Mesenchymal stem cell (in vitro differentiated cells and primary cell): ENCODE results near the gene RABAC1.
"Not testable (repeated sequence)": the region's sequence is repeated elsewhere in the genome, so short reads cannot be mapped to it uniquely, and the experiment has no call there.

ENCODE experiments used
- DNase-seq: peaks from one replicate; pipeline ENCODE4 v3.0.0-alpha.2; 2013
- H2AFZ ChIP-seq: one replicate; pipeline ENCODE4 v1.6.1; 2013; ENCODE audit warnings: low read depth, mild to moderate bottlenecking, control low read depth, inconsistent platforms, low read length, moderate library complexity
- H2AK5ac ChIP-seq: 2 replicates; pipeline ENCODE4 v1.6.1; 2013; ENCODE audit warnings: low read length, moderate library complexity, mild to moderate bottlenecking, inconsistent platforms; ENCODE audit not compliant: severe bottlenecking
- H2BK120ac ChIP-seq: one replicate; pipeline ENCODE4 v1.6.1; 2013; ENCODE audit warnings: low read depth, mild to moderate bottlenecking, inconsistent platforms, low read length, moderate library complexity
- H2BK12ac ChIP-seq, 2 experiments: one replicate each; pipeline ENCODE4 v1.6.1; 2013; ENCODE audit warnings: inconsistent platforms in 2 of 2, low read length in 2 of 2, mild to moderate bottlenecking in 2 of 2, moderate library complexity in 2 of 2, control low read depth in 1 of 2
- H2BK15ac ChIP-seq: one replicate; pipeline ENCODE4 v1.6.1; 2013; ENCODE audit warnings: mild to moderate bottlenecking, low read depth, inconsistent platforms; ENCODE audit not compliant: poor library complexity, severe bottlenecking
- H2BK5ac ChIP-seq: 2 replicates; pipeline ENCODE4 v1.6.1; 2013; ENCODE audit warnings: low read depth, mild to moderate bottlenecking, low read length, control low read depth, inconsistent platforms; ENCODE audit not compliant: poor library complexity, severe bottlenecking
- H3K14ac ChIP-seq, 2 experiments: one replicate each; pipeline ENCODE4 v1.6.1; 2013; ENCODE audit warnings: inconsistent platforms in 2 of 2, low read length in 2 of 2, control low read depth in 1 of 2, mild to moderate bottlenecking in 1 of 2, moderate library complexity in 1 of 2
- H3K18ac ChIP-seq, 2 experiments: one replicate each; pipeline ENCODE4 v1.6.1; 2013; ENCODE audit warnings: inconsistent platforms in 2 of 2, low read length in 2 of 2, control low read depth in 1 of 2, low read depth in 1 of 2, mild to moderate bottlenecking in 1 of 2
- H3K23ac ChIP-seq, 2 experiments: one replicate each; pipeline ENCODE4 v1.6.1; 2013; ENCODE audit warnings: inconsistent platforms in 2 of 2, low read length in 2 of 2, mild to moderate bottlenecking in 2 of 2, moderate library complexity in 2 of 2, control low read depth in 1 of 2
- H3K27ac ChIP-seq: 2 replicates; pipeline ENCODE4 v1.5.1; 2013; ENCODE audit warnings: mild to moderate bottlenecking, moderate library complexity, low read length, control low read depth, inconsistent platforms; ENCODE audit not compliant: poor library complexity, severe bottlenecking
- H3K27me3 ChIP-seq, 2 experiments: 2 replicates each; pipeline versions ENCODE4 v1.6.1 to v1.7.0; 2013; ENCODE audit warnings: low read length in 2 of 2, mild to moderate bottlenecking in 2 of 2, moderate library complexity in 2 of 2, control low read depth in 1 of 2, inconsistent platforms in 1 of 2; ENCODE audit not compliant: control insufficient read depth in 1 of 2, insufficient read depth in 1 of 2
- H3K36me3 ChIP-seq, 2 experiments: 2 replicates each; pipeline versions ENCODE4 v1.6.1 to v1.7.0; 2013; ENCODE audit warnings: low read length in 2 of 2, control low read depth in 1 of 2, inconsistent platforms in 1 of 2, low read depth in 1 of 2, mild to moderate bottlenecking in 1 of 2; ENCODE audit not compliant: insufficient read depth in 2 of 2, control insufficient read depth in 1 of 2
- H3K4ac ChIP-seq, 2 experiments: one replicate each; pipeline ENCODE4 v1.6.1; 2013; ENCODE audit warnings: inconsistent platforms in 2 of 2, low read length in 2 of 2, mild to moderate bottlenecking in 2 of 2, moderate library complexity in 2 of 2, control low read depth in 1 of 2, low read depth in 1 of 2
- H3K4me1 ChIP-seq: 2 replicates; pipeline ENCODE4 v1.6.1; 2013; ENCODE audit warnings: low read depth, low read length, control low read depth; ENCODE audit not compliant: control insufficient read depth, insufficient read depth
- H3K4me2 ChIP-seq: 2 replicates; pipeline ENCODE4 v1.6.1; 2013; ENCODE audit warnings: low read length, mild to moderate bottlenecking, inconsistent platforms; ENCODE audit not compliant: poor library complexity, severe bottlenecking
- H3K4me3 ChIP-seq, 2 experiments: 2 replicates each; pipeline versions ENCODE4 v1.5.1 to v1.7.0; 2013; ENCODE audit warnings: low read length in 2 of 2, mild to moderate bottlenecking in 2 of 2, control low read depth in 1 of 2, low read depth in 1 of 2; ENCODE audit not compliant: insufficient read depth in 1 of 2
- H3K79me1 ChIP-seq: replicated peaks from 2 replicates; pipeline ENCODE4 v1.6.1; 2013; ENCODE audit warnings: mild to moderate bottlenecking, control low read depth, low read length, inconsistent platforms; ENCODE audit not compliant: poor library complexity, severe bottlenecking
- H3K9ac ChIP-seq: 2 replicates; pipeline ENCODE4 v1.7.0; 2013; ENCODE audit warnings: mild to moderate bottlenecking, low read length, moderate library complexity
- H3K9me3 ChIP-seq: 2 replicates; pipeline ENCODE4 v1.7.0; 2013; ENCODE audit warnings: mild to moderate bottlenecking, low read length; ENCODE audit not compliant: control insufficient read depth
- H4K8ac ChIP-seq: one replicate; pipeline ENCODE4 v1.6.1; 2013; ENCODE audit warnings: inconsistent platforms, mild to moderate bottlenecking, low read length, moderate library complexity
- H4K91ac ChIP-seq: one replicate; pipeline ENCODE4 v1.6.1; 2013; ENCODE audit warnings: mild to moderate bottlenecking, low read length, inconsistent platforms
- WGBS: methylation state at CpG from one replicate; pipeline ENCODE4 v1.1.7; 2013; ENCODE audit warnings: mixed read lengths; 5-methylcytosine and 5-hydroxymethylcytosine counted together

RABAC1 gene

DNA sequence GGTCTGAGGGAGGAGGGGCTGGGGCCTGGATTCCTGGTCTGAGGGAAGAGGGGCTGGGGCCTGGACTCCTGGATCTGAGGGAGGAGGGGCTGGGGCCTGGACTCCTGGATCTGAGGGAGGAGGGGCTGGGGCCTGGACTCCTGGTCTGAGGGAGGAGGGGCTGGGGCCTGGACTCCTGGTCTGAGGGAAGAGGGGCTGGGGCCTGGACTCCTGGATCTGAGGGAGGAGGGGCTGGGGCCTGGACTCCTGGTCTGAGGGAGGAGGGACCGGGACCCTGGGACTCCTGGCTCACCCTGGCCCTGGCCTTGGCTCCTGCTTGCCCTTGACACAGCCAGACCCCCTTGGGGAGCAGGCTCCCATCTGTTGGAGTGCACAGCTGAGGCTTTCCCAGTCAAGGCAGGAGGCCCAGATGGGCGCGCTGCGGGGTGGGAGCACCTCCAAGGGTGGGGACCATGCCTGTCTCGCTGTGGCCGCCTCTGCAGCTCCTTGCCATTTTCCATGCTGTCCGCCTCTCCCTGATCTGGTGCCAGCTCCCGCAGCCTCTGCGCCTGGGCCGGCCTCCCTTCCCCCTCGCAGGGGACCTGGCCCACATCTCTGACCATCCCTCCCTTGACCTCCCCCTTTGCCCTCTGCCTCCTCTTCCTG lies 32.9 kb upstream of the RABAC1 start:
- H2BK120ac ChIP-seq, H3K23ac ChIP-seq, H3K9ac ChIP-seq, H4K8ac ChIP-seq, H3K36me3 ChIP-seq, H2BK15ac ChIP-seq, H2BK12ac ChIP-seq, H3K18ac ChIP-seq, H3K14ac ChIP-seq, H2BK5ac ChIP-seq, H3K9me3 ChIP-seq, H3K79me1 ChIP-seq, H2AFZ ChIP-seq, H2AK5ac ChIP-seq, H3K4me2 ChIP-seq, H3K4me3 ChIP-seq, H3K4ac ChIP-seq, DNase-seq, H3K27ac ChIP-seq, H4K91ac ChIP-seq: not testable (repeated sequence)
- 91% methylated on average over 11 of the region's 11 CpGs for WGBS
- Histone ChIP-seq H3K4me1 (peaks cover 13% of the 10 kb centered on the region), H3K27me3 (peaks cover 59 to 83% of the 10 kb centered on the region in 2 experiments)

DNA sequence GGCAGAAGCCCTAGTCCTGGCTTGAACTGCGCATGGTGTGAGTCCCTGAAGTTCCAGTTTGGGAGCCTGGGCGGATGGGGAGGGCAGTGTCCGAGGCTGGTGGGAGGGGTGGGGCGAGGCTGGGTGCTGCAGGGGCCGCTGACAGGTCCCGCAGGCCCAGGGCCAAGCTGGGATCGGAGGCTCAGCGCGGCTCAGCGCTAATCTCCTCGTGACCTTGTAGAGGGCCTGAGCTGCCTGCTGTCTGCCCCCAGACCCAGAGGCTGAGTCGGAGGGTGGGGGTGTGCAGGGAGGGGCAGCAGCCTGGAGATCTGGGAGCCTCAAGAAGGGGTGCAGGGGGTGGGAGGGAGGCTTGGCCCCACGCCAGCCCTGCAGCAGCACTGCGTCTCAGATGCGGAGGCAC lies 31.9 kb upstream of the RABAC1 start:
- H2BK15ac ChIP-seq: no peak overlapping the region
- peaks cover 13% of the 10 kb centered on the region for H3K4me1 ChIP-seq
- H2BK12ac ChIP-seq: no peak overlapping the region
- H3K9me3 ChIP-seq: no peaks in the 10 kb centered on the region
- H3K79me1 ChIP-seq: no peaks in the 10 kb centered on the region
- H2AK5ac ChIP-seq: no peak overlapping the region
- no peak overlapping the region for H4K8ac ChIP-seq
- DNase-seq: no peak
- H3K14ac ChIP-seq: no peak overlapping the region
- H3K36me3 ChIP-seq: no peaks in the 10 kb centered on the region
- H3K4ac ChIP-seq: no peak overlapping the region
- H3K9ac ChIP-seq: no peak overlapping the region
- H3K27me3 ChIP-seq: peaks cover 52 to 78% of the 10 kb centered on the region in 2 experiments
- 66% methylated on average over 15 of the region's 15 CpGs for WGBS
- H3K4me3 ChIP-seq: no peak overlapping the region
- no peak overlapping the region for H3K18ac ChIP-seq
- H3K23ac ChIP-seq: no peak overlapping the region
- H2BK120ac ChIP-seq: no peak overlapping the region
- no peak overlapping the region for H3K4me2 ChIP-seq
- no peak overlapping the region for H2BK5ac ChIP-seq
- H4K91ac ChIP-seq: no peak overlapping the region
- no peak overlapping the region for H3K27ac ChIP-seq
- H2AFZ ChIP-seq: no peak overlapping the region

DNA sequence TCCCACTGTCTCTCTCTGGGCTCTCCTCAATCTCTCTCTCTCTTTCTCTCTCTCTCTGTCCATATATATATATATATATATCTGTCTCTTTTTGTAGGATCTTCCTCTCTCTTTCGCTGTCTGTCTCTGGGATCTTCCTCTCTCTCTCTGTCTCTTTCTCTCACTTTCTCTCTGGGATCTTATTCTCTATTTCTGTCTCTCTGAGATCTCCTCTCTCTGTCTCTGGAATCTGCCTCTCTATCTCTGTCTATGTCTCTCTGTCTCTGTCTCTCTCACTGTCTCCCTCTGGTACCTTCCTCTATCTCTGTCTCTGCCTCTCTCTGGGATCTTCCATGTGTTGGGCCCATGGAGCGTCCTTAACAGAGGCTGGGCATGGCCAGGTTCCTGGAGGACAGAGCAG lies 31.5 kb upstream of the RABAC1 start:
- no peaks in the 10 kb centered on the region for H3K9me3 ChIP-seq

DNA sequence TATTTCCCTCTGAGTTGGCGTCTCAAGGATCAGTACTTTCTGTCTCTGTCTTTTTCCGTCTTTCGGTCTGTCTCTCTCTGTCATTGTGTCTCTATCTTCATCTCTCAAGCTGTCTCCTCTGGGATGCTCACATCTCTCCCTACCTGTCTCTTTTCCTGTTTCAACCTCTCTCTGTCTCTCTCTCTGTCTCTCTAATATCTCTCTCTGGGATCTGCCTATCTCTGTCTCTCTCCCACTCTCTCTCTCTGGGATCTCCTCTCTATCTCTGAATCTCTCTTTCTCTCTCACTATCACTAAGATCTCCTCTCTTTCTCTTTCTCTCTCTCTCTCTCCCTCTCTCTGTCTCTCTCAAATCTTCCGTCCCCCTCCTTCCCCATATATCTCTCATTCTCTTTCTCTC lies 30.9 kb upstream of the RABAC1 start:
- peaks cover 13% of the 10 kb centered on the region for H3K4me1 ChIP-seq
- H3K4me2 ChIP-seq: no peak overlapping the region
- DNase-seq: no peak
- H4K8ac ChIP-seq: no peak overlapping the region
- no peak overlapping the region for H3K27ac ChIP-seq
- H2BK15ac ChIP-seq: no peak overlapping the region
- no peak overlapping the region for H2AFZ ChIP-seq
- H3K4me3 ChIP-seq: no peak overlapping the region
- no peak overlapping the region for H2AK5ac ChIP-seq
- WGBS: 93% methylated on average over 4 of the region's 4 CpGs
- no peak overlapping the region for H2BK5ac ChIP-seq
- no peak overlapping the region for H3K9ac ChIP-seq
- H2BK120ac ChIP-seq: no peak overlapping the region
- no peak overlapping the region for H3K14ac ChIP-seq
- H3K4ac ChIP-seq: no peak overlapping the region
- H3K27me3 ChIP-seq: peaks cover 42 to 75% of the 10 kb centered on the region in 2 experiments
- H4K91ac ChIP-seq: no peak overlapping the region
- no peaks in the 10 kb centered on the region for H3K79me1 ChIP-seq
- H2BK12ac ChIP-seq: no peak overlapping the region
- H3K23ac ChIP-seq: no peak overlapping the region
- no peaks in the 10 kb centered on the region for H3K9me3 ChIP-seq
- H3K36me3 ChIP-seq: no peaks in the 10 kb centered on the region
- no peak overlapping the region for H3K18ac ChIP-seq

More for the DNA sequence above, 31.5 kb upstream of the RABAC1 start:
- no peak overlapping the region for H3K14ac ChIP-seq
- no peak overlapping the region for H3K18ac ChIP-seq
- WGBS: 95% methylated on average over 2 of the region's 2 CpGs
- no peak overlapping the region for H2BK5ac ChIP-seq
- no peak overlapping the region for H2BK12ac ChIP-seq
- no peak overlapping the region for H2AK5ac ChIP-seq
- H3K4me3 ChIP-seq: no peak overlapping the region
- H3K23ac ChIP-seq: no peak overlapping the region
- H2BK15ac ChIP-seq: no peak overlapping the region
- peaks cover 13% of the 10 kb centered on the region for H3K4me1 ChIP-seq
- no peak overlapping the region for H3K27ac ChIP-seq
- H2BK120ac ChIP-seq: no peak overlapping the region
- no peaks in the 10 kb centered on the region for H3K79me1 ChIP-seq
- H4K8ac ChIP-seq: no peak overlapping the region
- no peak overlapping the region for H3K9ac ChIP-seq
- H3K4me2 ChIP-seq: no peak overlapping the region
- H3K36me3 ChIP-seq: no peaks in the 10 kb centered on the region
- peaks cover 47 to 77% of the 10 kb centered on the region in 2 experiments for H3K27me3 ChIP-seq
- H4K91ac ChIP-seq: no peak overlapping the region
- H2AFZ ChIP-seq: no peak overlapping the region
- DNase-seq: no peak
- no peak overlapping the region for H3K4ac ChIP-seq
